Measurements from ENCODE around the gene SPAG16. TPM values are rescaled to one million over a fixed set of nuclear protein-coding genes. Genes with fewer than 3 reads are reported as not detected.

SPAG16 gene
- total RNA-seq, 1 experiment from 2014 or later: 13.0 TPM

DNA sequence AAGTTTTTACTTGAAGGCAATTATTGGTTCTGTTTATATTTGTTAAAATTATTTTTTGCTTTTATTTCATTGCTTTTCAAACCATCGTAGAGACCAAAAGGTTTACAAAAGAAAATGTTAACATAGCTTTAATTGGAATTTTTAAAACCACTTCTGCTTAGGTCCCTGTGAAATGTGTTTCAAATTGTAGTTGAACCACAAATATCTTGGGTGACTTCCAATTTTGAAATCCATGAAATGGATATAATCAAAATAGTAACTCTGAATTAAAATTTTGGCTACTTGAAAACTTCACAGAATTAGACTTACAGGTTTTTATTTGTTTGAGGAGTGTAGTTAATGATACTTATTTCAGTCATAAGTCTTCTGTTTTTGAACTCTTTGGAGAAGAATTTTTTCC lies 3.1 kb upstream of the SPAG16 start:
- no peaks in the 10 kb centered on the region for H3K36me3 ChIP-seq (ENCODE audit: control insufficient read depth, insufficient read depth, low read length)
- H3K27me3 ChIP-seq (ENCODE audit: control insufficient read depth, insufficient read depth, low read length): no peaks in the 10 kb centered on the region
- no peak overlapping the region for H3K27ac ChIP-seq (ENCODE audit: low read length)
- H3K9me3 ChIP-seq (ENCODE audit: control insufficient read depth, insufficient read depth, low read depth, low read length): no peaks in the 10 kb centered on the region
- H3K4me3 ChIP-seq (ENCODE audit: low read depth in 2 of 2, low read length in 2 of 2): no peak overlapping the region
- POLR2A ChIA-PET: no interaction called here
- intact Hi-C loops (cut with micrococcal nuclease; ENCODE audit: unreplicated experiment) (no loop called here), in situ Hi-C loops (cut with HindIII; ENCODE audit: low pct_unique_long_range_greater_than_20kb, low sequenced_read_pairs) (no loop called here)
- no TSS peak for BruUV-seq (replicated peaks)
- ATAC-seq: no peak
- no peak for DNase-seq (ENCODE audit: low read depth, low spot score)
- peaks cover 11% of the 10 kb centered on the region for H3K4me1 ChIP-seq (ENCODE audit: control insufficient read depth, insufficient read depth, low read length)
- CTCF ChIA-PET: interaction anchor here (0.6 kb wide), 1 partner anchor 127 kb away, joined by 3 read pairs; no protein-coding TSS in a partner anchor
- TF ChIP-seq TCF7L2 (IDR thresholded peaks at IDR 0.05; ENCODE audit: low read depth, low read length) (no peak), POLR2AphosphoS5 (IDR thresholded peaks at IDR 0.05; ENCODE audit: low read depth, low read length) (no peak), SIN3A (IDR thresholded peaks at IDR 0.05; ENCODE audit: borderline replicate concordance, insufficient read depth, low read depth, low read length) (no peak)
- TF ChIP-seq, protein P1, sequence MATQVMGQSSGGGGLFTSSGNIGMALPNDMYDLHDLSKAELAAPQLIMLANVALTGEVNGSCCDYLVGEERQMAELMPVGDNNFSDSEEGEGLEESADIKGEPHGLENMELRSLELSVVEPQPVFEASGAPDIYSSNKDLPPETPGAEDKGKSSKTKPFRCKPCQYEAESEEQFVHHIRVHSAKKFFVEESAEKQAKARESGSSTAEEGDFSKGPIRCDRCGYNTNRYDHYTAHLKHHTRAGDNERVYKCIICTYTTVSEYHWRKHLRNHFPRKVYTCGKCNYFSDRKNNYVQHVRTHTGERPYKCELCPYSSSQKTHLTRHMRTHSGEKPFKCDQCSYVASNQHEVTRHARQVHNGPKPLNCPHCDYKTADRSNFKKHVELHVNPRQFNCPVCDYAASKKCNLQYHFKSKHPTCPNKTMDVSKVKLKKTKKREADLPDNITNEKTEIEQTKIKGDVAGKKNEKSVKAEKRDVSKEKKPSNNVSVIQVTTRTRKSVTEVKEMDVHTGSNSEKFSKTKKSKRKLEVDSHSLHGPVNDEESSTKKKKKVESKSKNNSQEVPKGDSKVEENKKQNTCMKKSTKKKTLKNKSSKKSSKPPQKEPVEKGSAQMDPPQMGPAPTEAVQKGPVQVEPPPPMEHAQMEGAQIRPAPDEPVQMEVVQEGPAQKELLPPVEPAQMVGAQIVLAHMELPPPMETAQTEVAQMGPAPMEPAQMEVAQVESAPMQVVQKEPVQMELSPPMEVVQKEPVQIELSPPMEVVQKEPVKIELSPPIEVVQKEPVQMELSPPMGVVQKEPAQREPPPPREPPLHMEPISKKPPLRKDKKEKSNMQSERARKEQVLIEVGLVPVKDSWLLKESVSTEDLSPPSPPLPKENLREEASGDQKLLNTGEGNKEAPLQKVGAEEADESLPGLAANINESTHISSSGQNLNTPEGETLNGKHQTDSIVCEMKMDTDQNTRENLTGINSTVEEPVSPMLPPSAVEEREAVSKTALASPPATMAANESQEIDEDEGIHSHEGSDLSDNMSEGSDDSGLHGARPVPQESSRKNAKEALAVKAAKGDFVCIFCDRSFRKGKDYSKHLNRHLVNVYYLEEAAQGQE (IDR thresholded peaks at IDR 0.05; ENCODE audit: insufficient read depth in 1 of 2, low read depth in 2 of 2, low read length in 1 of 2): no peak
- TF ChIP-seq, protein P2, sequence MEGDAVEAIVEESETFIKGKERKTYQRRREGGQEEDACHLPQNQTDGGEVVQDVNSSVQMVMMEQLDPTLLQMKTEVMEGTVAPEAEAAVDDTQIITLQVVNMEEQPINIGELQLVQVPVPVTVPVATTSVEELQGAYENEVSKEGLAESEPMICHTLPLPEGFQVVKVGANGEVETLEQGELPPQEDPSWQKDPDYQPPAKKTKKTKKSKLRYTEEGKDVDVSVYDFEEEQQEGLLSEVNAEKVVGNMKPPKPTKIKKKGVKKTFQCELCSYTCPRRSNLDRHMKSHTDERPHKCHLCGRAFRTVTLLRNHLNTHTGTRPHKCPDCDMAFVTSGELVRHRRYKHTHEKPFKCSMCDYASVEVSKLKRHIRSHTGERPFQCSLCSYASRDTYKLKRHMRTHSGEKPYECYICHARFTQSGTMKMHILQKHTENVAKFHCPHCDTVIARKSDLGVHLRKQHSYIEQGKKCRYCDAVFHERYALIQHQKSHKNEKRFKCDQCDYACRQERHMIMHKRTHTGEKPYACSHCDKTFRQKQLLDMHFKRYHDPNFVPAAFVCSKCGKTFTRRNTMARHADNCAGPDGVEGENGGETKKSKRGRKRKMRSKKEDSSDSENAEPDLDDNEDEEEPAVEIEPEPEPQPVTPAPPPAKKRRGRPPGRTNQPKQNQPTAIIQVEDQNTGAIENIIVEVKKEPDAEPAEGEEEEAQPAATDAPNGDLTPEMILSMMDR (IDR thresholded peaks at IDR 0.05): no peak

DNA sequence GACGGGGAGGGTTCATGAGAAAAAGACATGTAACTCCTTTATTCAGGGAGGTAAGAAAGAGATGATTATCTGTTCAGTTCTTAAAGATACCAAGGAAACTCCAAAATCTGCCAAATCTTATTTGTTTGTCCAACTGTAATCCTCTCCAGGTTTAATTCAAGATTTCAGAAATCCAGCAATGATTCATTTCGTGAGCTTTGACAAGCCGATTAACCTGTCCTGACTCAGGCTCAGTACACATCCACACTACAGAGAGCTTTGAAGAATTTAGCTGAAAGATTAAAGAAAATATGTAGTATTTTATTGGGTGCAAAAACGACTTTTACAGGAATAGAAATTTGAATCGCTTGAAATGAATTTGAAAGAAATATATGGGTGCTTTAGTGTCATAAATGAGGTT lies 1.1 kb downstream of the SPAG16 start:
- TF ChIP-seq, protein P1 (IDR thresholded peaks at IDR 0.05; ENCODE audit: insufficient read depth in 1 of 2, low read depth in 2 of 2, low read length in 1 of 2): no peak
- TF ChIP-seq TCF7L2 (IDR thresholded peaks at IDR 0.05; ENCODE audit: low read depth, low read length): no peak
- no peak for TF ChIP-seq SIN3A (IDR thresholded peaks at IDR 0.05; ENCODE audit: borderline replicate concordance, insufficient read depth, low read depth, low read length)
- TF ChIP-seq, protein P2 (IDR thresholded peaks at IDR 0.05): no peak
- TF ChIP-seq POLR2AphosphoS5 (IDR thresholded peaks at IDR 0.05; ENCODE audit: low read depth, low read length): no peak
- ChIA-PET CTCF (no interaction called here), POLR2A (interaction anchor here (0.6 kb wide), 1 partner anchor 1569 kb away, joined by 6 read pairs; no protein-coding TSS in a partner anchor)
- no peak for DNase-seq (ENCODE audit: low read depth, low spot score)
- Histone ChIP-seq H3K4me3 (ENCODE audit: low read depth in 2 of 2, low read length in 2 of 2) (peak overlapping the region; percentile 74 to 81; a peak in 3 of 4 replicates), H3K36me3 (ENCODE audit: control insufficient read depth, insufficient read depth, low read length) (no peaks in the 10 kb centered on the region), H3K9me3 (ENCODE audit: control insufficient read depth, insufficient read depth, low read depth, low read length) (no peaks in the 10 kb centered on the region), H3K27me3 (ENCODE audit: control insufficient read depth, insufficient read depth, low read length) (no peaks in the 10 kb centered on the region), H3K4me1 (ENCODE audit: control insufficient read depth, insufficient read depth, low read length) (peaks cover 11% of the 10 kb centered on the region), H3K27ac (ENCODE audit: low read length) (peak overlapping the region; percentile 89)
- ATAC-seq: no peak
- intact Hi-C loops (cut with micrococcal nuclease; ENCODE audit: unreplicated experiment): no loop called here
- in situ Hi-C loops (cut with HindIII; ENCODE audit: low pct_unique_long_range_greater_than_20kb, low sequenced_read_pairs): no loop called here
- BruUV-seq (replicated peaks): TSS peak; percentile 67

Data from Panc1 (cell line).